GM21526 (cell line): ENCODE results near the gene PCDHGB6.
"Not testable (repeated sequence)": the region's sequence is repeated elsewhere in the genome, so short reads cannot be mapped to it uniquely, and the experiment has no call there.

Source experiments
- ATAC-seq: cut with Tn5 transposase; IDR thresholded peaks from one replicate; pipeline ENCODE4 v1.9.1; 2021; ENCODE audit warnings: moderate library complexity; ENCODE audit not compliant: unreplicated experiment, low FRiP score

PCDHGB6 gene

DNA sequence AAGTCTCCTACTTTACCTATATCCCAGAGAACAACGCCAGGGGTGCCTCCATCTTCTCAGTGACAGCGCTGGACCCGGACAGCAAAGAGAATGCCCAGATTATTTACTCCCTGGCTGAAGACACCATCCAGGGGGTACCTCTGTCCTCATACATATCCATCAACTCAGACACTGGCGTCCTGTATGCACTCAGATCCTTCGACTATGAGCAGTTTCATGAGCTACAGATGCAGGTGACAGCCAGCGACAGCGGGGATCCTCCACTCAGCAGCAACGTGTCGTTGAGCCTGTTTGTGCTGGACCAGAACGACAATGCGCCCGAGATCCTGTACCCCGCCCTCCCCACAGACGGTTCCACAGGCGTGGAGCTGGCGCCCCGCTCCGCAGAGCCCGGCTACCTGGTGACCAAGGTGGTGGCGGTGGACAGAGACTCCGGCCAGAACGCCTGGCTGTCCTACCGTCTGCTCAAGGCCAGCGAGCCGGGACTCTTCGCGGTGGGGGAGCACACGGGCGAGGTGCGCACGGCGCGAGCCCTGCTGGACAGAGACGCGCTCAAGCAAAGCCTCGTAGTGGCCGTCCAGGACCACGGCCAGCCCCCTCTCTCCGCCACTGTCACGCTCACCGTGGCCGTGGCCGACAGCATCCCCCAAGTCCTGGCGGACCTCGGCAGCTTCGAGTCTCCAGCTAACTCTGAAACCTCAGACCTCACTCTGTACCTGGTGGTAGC is 6.9 kb downstream of the PCDHGB6 start:
- ATAC-seq = not testable (repeated sequence)

DNA sequence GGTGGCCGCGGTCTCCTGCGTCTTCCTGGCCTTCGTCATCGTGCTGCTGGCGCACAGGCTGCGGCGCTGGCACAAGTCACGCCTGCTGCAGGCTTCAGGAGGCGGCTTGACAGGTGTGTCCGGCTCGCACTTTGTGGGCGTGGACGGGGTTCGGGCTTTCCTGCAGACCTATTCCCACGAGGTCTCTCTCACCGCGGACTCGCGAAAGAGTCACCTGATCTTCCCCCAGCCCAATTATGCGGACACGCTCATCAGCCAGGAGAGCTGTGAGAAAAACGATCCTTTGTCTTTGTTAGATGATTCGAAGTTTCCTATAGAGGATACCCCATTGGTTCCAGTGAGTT is 7.4 kb downstream of the PCDHGB6 start:
- not testable (repeated sequence) for ATAC-seq

DNA sequence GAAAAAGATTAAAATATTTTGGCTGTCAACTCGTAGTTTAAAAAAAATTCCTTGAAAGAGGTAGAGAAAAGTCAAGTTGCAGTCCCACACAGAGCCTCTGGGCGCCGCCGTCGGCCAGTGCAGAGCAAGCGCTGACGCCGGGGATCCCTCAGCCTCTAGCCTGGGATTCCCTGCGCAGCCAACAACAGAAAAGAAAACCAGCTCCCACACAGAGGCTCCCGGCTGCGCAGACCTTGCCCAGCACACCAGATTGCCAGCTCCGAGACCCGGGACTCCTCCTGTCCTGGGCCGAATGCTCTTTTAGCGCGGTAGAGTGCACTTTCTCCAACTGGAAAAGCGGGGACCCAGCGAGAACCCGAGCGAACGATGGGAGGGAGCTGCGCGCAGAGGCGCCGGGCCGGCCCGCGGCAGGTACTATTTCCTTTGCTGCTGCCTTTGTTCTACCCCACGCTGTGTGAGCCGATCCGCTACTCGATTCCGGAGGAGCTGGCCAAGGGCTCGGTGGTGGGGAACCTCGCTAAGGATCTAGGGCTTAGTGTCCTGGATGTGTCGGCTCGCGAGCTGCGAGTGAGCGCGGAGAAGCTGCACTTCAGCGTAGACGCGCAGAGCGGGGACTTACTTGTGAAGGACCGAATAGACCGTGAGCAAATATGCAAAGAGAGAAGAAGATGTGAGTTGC is 9.8 kb downstream of the PCDHGB6 start, which contains the start of gene PCDHGB7:
TSS of gene PCDHGB7 (plus strand) at position 184 of the 679 bp plus-strand sequence. CDS start at position 367, 183 bp downstream.
- peak; percentile 38 for ATAC-seq

DNA sequence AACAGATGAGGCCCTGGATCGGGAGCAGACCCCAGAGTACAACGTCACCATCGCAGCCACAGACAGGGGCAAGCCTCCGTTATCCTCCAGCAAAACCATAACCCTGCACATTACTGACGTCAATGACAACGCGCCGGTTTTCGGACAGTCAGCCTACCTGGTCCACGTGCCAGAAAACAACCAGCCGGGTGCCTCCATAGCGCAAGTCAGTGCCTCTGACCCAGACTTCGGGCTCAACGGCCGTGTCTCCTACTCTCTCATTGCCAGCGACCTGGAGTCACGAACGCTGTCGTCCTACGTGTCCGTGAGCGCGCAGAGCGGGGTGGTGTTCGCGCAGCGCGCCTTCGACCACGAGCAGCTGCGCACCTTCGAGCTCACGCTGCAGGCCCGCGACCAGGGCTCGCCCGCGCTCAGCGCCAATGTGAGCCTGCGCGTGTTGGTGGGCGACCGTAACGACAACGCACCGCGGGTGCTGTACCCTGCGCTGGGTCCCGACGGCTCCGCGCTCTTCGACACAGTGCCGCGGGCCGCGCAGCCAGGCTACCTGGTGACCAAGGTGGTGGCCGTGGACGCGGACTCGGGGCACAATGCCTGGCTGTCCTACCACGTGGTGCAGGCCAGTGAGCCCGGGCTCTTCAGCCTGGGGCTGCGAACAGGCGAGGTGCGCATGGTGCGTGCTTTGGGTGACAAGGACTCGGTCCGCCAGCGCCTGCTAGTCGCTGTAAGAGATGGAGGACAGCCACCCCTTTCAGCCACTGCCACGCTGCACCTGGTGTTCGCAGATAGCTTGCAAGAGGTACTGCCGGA is 11.5 kb downstream of the PCDHGB6 start:
- ATAC-seq = no peak

DNA sequence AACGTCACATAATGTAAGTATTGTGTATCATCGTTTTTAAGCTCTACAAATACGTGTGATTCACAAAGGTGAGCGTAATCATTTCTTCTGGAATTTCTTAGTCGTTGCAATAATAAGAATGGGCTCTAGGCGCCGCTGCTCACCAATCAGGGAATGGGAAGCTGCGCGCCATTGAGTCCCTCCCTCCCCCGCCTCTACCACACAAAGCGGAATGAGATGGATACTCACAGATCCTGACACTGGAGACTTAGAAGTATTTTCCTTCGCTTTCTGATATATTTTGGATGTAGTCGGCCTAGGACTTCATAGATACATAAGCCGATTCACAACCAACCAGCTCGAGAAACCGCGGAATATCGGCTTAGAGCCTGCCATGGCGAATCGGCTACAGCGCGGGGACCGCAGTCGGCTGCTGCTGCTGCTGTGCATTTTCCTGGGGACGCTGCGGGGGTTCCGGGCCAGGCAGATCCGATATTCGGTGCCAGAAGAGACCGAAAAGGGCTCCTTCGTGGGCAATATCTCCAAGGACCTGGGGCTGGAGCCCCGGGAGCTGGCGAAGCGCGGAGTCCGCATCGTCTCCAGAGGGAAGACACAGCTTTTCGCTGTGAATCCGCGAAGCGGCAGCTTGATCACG is 13.2 kb downstream of the PCDHGB6 start, which contains the start of gene PCDHGA11:
TSS of gene PCDHGA11 (plus strand) at position 197 of the 634 bp plus-strand sequence. CDS start at position 374, 177 bp downstream.
- ATAC-seq = peak; percentile 69

DNA sequence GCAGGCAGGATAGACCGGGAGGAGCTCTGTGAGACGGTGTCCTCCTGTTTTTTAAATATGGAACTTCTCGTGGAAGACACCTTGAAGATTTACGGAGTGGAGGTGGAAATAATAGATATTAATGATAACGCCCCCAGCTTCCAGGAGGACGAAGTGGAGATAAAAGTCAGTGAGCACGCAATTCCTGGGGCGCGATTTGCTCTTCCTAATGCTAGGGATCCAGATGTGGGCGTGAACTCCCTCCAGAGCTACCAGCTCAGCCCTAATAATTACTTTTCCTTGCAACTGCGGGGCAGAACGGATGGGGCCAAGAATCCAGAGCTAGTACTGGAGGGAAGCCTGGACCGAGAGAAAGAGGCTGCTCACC is 13.7 kb downstream of the PCDHGB6 start:
- ATAC-seq = no peak

DNA sequence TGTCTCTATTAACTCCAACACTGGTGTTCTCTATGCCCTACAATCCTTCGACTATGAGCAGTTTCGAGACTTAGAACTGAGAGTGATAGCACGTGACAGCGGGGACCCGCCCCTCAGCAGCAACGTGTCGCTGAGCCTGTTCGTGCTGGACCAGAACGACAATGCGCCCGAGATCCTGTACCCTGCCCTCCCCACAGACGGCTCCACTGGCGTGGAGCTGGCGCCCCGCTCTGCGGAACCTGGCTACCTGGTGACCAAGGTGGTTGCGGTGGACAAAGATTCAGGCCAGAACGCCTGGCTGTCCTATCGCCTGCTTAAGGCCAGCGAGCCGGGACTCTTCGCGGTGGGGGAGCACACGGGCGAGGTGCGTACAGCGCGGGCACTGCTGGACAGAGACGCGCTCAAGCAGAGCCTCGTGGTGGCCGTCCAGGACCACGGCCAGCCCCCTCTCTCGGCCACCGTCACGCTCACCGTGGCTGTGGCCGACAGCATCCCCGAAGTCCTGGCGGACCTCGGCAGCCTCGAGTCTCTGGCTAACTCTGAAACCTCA is 15.0 kb downstream of the PCDHGB6 start:
- ATAC-seq = no peak

- ATAC-seq = no peak
Measured at GRCh38 chr5:141427783-141428426, 20.1 kb downstream of the PCDHGB6 start.

GRCh38 chr5:141430332-141431113 is 22.7 kb downstream of the PCDHGB6 start, which contains the start of gene PCDHGA12:
TSS of gene PCDHGA12 (plus strand) at chr5:141430507. CDS start at chr5:141430760, 253 bp downstream.
- ATAC-seq = peak; percentile 90

- ATAC-seq = no peak
Measured at GRCh38 chr5:141431286-141431685, 23.5 kb downstream of the PCDHGB6 start.

DNA sequence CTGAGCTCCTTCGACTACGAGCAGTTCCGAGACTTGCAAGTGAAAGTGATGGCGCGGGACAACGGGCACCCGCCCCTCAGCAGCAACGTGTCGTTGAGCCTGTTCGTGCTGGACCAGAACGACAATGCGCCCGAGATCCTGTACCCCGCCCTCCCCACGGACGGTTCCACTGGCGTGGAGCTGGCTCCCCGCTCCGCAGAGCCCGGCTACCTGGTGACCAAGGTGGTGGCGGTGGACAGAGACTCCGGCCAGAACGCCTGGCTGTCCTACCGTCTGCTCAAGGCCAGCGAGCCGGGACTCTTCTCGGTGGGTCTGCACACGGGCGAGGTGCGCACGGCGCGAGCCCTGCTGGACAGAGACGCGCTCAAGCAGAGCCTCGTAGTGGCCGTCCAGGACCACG is 24.5 kb downstream of the PCDHGB6 start:
- ATAC-seq = not testable (repeated sequence)

GRCh38 chr5:141432726-141433125 is 24.9 kb downstream of the PCDHGB6 start:
- not testable (repeated sequence) for ATAC-seq

DNA sequence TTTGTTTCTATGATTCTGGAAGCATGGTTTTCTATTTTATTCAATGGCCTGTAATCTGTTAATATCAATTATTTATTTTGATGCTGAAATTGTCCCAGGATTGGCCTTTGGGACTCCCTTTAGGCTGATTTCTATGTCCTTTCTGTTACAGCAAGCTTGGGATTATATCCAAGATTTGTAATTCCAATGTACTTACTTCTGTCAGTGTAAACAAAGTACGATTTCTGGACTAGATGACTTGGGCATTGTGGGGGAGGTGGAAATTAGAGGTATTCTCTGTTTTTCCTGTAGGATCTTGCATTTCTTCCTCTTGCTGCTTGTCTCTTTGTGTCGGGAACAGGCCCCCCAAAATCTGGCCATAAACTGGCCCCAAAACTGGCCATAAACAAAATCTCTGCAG is 26.2 kb downstream of the PCDHGB6 start:
- ATAC-seq = no peak

- ATAC-seq = no peak
Measured at GRCh38 chr5:141437221-141437620, 29.4 kb downstream of the PCDHGB6 start.

DNA sequence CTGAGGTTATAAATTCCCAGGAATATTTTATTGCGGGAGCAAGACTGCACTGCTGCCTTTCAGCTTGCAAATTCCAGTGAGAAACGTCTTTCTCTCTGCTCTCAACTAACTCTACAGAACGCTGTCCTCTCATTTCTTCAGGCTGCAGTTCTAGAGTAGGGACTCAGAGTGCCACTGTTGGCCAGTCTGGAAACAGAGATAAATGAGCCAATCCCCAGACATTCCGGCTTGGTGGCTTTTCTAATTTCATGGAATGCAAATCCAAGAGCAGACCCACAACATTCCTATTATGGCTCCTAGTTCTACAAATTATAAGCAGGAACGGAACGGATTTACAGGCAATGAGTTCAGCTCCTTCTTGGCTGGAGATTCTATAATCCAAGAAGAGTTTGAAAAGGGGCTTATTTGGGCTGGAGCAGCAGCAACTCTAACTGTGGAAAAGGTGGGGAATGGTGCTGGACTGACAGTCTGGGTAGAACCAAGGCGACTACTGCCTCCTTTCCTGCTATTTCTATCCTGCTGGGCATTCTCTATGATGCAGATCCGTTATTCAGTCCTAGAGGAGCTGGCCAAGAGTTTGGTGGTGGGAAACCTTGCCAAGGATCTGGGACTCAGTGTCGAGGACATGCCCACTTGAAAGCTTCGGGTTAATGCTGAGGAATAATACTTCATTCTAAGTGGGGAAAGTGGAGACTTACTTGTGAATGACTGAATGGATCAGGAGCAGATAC is 31.8 kb downstream of the PCDHGB6 start:
- ATAC-seq = no peak

- no peak for ATAC-seq
Measured at GRCh38 chr5:141440341-141440740, 32.5 kb downstream of the PCDHGB6 start.

GRCh38 chr5:141441571-141442170 is 33.9 kb downstream of the PCDHGB6 start:
- no peak for ATAC-seq
